H9 (cell line): ENCODE results near the gene KIFC3. TPM values are rescaled to one million over a fixed set of nuclear protein-coding genes. Genes with fewer than 3 reads are reported as not detected.

Experiments
- DNase-seq: peaks from one replicate; pipeline ENCODE4 v3.0.0-alpha.2; 2017
- H2AFZ ChIP-seq: one replicate; pipeline ENCODE4 v1.6.1; 2013; ENCODE audit warnings: mild to moderate bottlenecking, low read length, control low read depth, moderate library complexity
- H2AK5ac ChIP-seq: 2 replicates; pipeline ENCODE4 v1.6.1; 2013; ENCODE audit warnings: low read length, control low read depth, mixed read lengths; ENCODE audit not compliant: insufficient read length
- H2BK120ac ChIP-seq: one replicate; pipeline ENCODE4 v1.6.1; 2013; ENCODE audit warnings: low read depth, mild to moderate bottlenecking, low read length, control low read depth, inconsistent platforms; ENCODE audit not compliant: poor library complexity, severe bottlenecking
- H2BK12ac ChIP-seq: 2 replicates; pipeline ENCODE4 v1.6.1; 2013; ENCODE audit warnings: low read length, control low read depth, mixed read lengths, low read depth; ENCODE audit not compliant: insufficient read length
- H2BK15ac ChIP-seq: 2 replicates; pipeline ENCODE4 v1.6.1; 2013; ENCODE audit warnings: low read depth, low read length, control low read depth
- H2BK20ac ChIP-seq: one replicate; pipeline ENCODE4 v1.6.1; 2013; ENCODE audit warnings: low read depth, mild to moderate bottlenecking, low read length, control low read depth, inconsistent platforms; ENCODE audit not compliant: poor library complexity, severe bottlenecking
- H2BK5ac ChIP-seq: 2 replicates; pipeline ENCODE4 v1.6.1; 2013; ENCODE audit warnings: low read length, control low read depth, mixed read lengths; ENCODE audit not compliant: insufficient read length
- H3K14ac ChIP-seq: 2 replicates; pipeline ENCODE4 v1.6.1; 2013; ENCODE audit warnings: low read length, control low read depth; ENCODE audit not compliant: insufficient read depth
- H3K18ac ChIP-seq: 2 replicates; pipeline ENCODE4 v1.6.1; 2013; ENCODE audit warnings: low read depth, mild to moderate bottlenecking, mixed read lengths, low read length, control low read depth; ENCODE audit not compliant: insufficient read length
- H3K23ac ChIP-seq: 2 replicates; pipeline ENCODE4 v1.6.1; 2013; ENCODE audit warnings: low read length, control low read depth, mixed read lengths, low read depth; ENCODE audit not compliant: insufficient read length
- H3K23me2 ChIP-seq: 2 replicates; pipeline ENCODE4 v1.6.1; 2013; ENCODE audit warnings: low read depth, mild to moderate bottlenecking, mixed read lengths, low read length, control low read depth; ENCODE audit not compliant: insufficient read length, poor library complexity, severe bottlenecking
- H3K27ac ChIP-seq: 2 replicates; pipeline ENCODE4 v1.5.1; 2013; ENCODE audit warnings: low read length, control low read depth, mixed read lengths, low read depth; ENCODE audit not compliant: insufficient read length
- H3K27me3 ChIP-seq: 2 replicates; pipeline ENCODE4 v1.6.1; 2013; ENCODE audit warnings: low read length, control low read depth, inconsistent platforms; ENCODE audit not compliant: insufficient read depth
- H3K4ac ChIP-seq: 2 replicates; pipeline ENCODE4 v1.6.1; 2013; ENCODE audit warnings: low read depth, mild to moderate bottlenecking, control low read depth, inconsistent platforms, low read length, moderate library complexity
- H3K4me1 ChIP-seq: 2 replicates; pipeline ENCODE4 v1.6.1; 2013; ENCODE audit warnings: low read length, control low read depth, inconsistent platforms; ENCODE audit not compliant: insufficient read depth
- H3K4me2 ChIP-seq: 2 replicates; pipeline ENCODE4 v1.6.1; 2013; ENCODE audit warnings: low read length, control low read depth, mixed read lengths; ENCODE audit not compliant: insufficient read length, insufficient read depth
- H3K56ac ChIP-seq: 2 replicates; pipeline ENCODE4 v1.6.1; 2013; ENCODE audit warnings: low read depth, mild to moderate bottlenecking, mixed read lengths, low read length, control low read depth; ENCODE audit not compliant: insufficient read length
- H3K79me1 ChIP-seq: 2 replicates; pipeline ENCODE4 v1.6.1; 2013; ENCODE audit warnings: low read depth, mild to moderate bottlenecking, moderate library complexity, low read length, control low read depth, inconsistent platforms; ENCODE audit not compliant: insufficient read depth, poor library complexity, severe bottlenecking
- H3K79me2 ChIP-seq: 2 replicates; pipeline ENCODE4 v1.6.1; 2013; ENCODE audit warnings: low read length, control low read depth, inconsistent platforms; ENCODE audit not compliant: insufficient read depth
- H3K9ac ChIP-seq: 2 replicates; pipeline ENCODE4 v1.6.1; 2013; ENCODE audit warnings: low read length, control low read depth, mixed read lengths; ENCODE audit not compliant: insufficient read length; ENCODE audit errors: extremely low read depth
- H3K9me3 ChIP-seq: one replicate; pipeline ENCODE4 v1.6.1; 2013; ENCODE audit warnings: low read depth, low read length, inconsistent platforms; ENCODE audit not compliant: control insufficient read depth
- H3T11ph ChIP-seq: one replicate; pipeline ENCODE4 v1.6.1; 2013; ENCODE audit warnings: mild to moderate bottlenecking, low read length, control low read depth, inconsistent platforms
- H4K20me1 ChIP-seq: one replicate; pipeline ENCODE4 v1.6.1; 2013; ENCODE audit not compliant: control insufficient read depth, insufficient read length, insufficient read depth
- H4K5ac ChIP-seq: 2 replicates; pipeline ENCODE4 v1.6.1; 2013; ENCODE audit warnings: low read depth, mild to moderate bottlenecking, mixed read lengths, low read length, control low read depth; ENCODE audit not compliant: insufficient read length
- H4K8ac ChIP-seq: replicated peaks from 2 replicates; pipeline ENCODE4 v1.6.1; 2013; ENCODE audit warnings: low read length, control low read depth, mixed read lengths, low read depth; ENCODE audit not compliant: insufficient read length
- H4K91ac ChIP-seq: 2 replicates; pipeline ENCODE4 v1.6.1; 2013; ENCODE audit warnings: low read depth, mild to moderate bottlenecking, moderate library complexity, mixed read lengths, low read length, control low read depth; ENCODE audit not compliant: insufficient read length
- H3K27ac Mint-ChIP-seq, 3 experiments: 2 replicates in 2 of 3; 3 replicates in 1 of 3; pipeline ENCODE4 v1.8.0; 2020 to 2021; ENCODE audit warnings: mixed read lengths in 3 of 3, mild to moderate bottlenecking in 1 of 3, moderate library complexity in 1 of 3
- H3K27me3 Mint-ChIP-seq: 2 replicates; pipeline ENCODE4 v1.8.0; 2021; ENCODE audit warnings: low read depth, mild to moderate bottlenecking, moderate library complexity, mixed read lengths
- H3K36me3 Mint-ChIP-seq, 3 experiments: 2 replicates in 2 of 3; 3 replicates in 1 of 3; pipeline ENCODE4 v1.8.0; 2020 to 2021; ENCODE audit warnings: low read depth in 3 of 3, mixed read lengths in 3 of 3; ENCODE audit not compliant: insufficient read depth in 1 of 3
- H3K4me1 Mint-ChIP-seq, 2 experiments: 2 replicates each; pipeline ENCODE4 v1.8.0; 2020; ENCODE audit warnings: mixed read lengths in 2 of 2
- H3K4me3 Mint-ChIP-seq, 2 experiments: 2 replicates in 1 of 2; 3 replicates in 1 of 2; pipeline ENCODE4 v1.8.0; 2020 to 2021; ENCODE audit warnings: mild to moderate bottlenecking in 2 of 2, mixed read lengths in 2 of 2, moderate library complexity in 1 of 2
- H3K9me3 Mint-ChIP-seq, 2 experiments: 2 replicates in 1 of 2; 3 replicates in 1 of 2; pipeline ENCODE4 v1.8.0; 2020; ENCODE audit warnings: mild to moderate bottlenecking in 2 of 2, mixed read lengths in 2 of 2, moderate library complexity in 1 of 2
- WGBS: extraction: QIAGEN DNeasy Blood & Tissue Kit; methylation state at CpG from one replicate; pipeline ENCODE4 v1.1.7; 2013; ENCODE audit warnings: missing lambda C conversion rate, low lambda C conversion rate, mixed read lengths; ENCODE audit not compliant: insufficient read length; ENCODE audit errors: extremely low coverage; 5-methylcytosine and 5-hydroxymethylcytosine counted together
- total RNA-seq: library from RNA; stranded (reverse); gene quantifications from 2 replicates; pipeline ENCODE4 v1.2.1, GENCODE V29; 2021
- TF ChIP-seq, protein P1 (sequence below): fragments of 200-600 bp; sonication (generic); conservative IDR thresholded peaks from 3 replicates; pipeline ENCODE4 v1.8.0; 2021; ENCODE audit warnings: antibody characterized with exemption, mild to moderate bottlenecking

The KIFC3 gene
- total RNA-seq, 1 experiment from 2014 or later, result 5.0 TPM

DNA sequence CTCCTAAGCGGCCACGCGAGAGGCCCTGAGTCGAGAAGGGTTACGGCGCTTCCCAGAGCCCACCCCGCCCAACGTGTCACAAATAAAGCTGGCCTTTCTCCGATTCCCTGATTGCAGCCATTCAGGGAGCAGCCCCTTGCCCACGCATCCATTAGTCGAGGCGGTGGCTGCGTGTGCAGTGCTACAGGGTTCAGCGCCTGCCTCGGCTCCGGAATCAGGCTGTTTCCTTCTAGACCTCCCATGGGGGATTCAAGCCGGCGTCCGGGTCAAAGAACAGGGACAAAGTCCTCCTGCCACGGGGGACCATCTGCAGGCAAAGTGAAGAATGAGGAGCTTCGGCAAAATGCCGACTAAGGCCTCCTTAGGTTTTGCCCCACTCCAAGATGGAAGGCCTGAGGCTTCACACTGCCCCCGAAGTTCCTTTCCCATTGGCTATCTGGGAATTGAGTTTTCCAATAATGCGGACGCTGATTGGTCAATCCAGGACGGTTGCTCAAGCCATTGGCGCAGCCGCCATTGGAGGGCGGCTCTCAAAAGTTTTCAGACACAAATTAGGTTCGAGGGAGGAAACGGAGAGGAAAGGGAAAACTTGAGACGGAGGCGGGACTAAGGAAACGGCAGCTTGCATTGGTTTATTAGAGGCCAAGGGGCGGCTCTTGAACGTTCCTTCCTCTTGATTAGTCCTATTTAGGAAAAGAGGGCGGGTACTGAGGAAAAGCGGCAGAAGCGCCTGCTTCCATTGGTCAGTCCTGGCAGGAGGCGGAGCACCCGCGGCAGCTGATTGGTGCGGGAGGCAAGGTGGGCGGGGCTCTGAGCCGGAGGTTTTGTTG lies 67.2 kb downstream of the KIFC3 start:
- no peaks in the 10 kb centered on the region for H3K4me1 ChIP-seq
- TF ChIP-seq, protein P1, sequence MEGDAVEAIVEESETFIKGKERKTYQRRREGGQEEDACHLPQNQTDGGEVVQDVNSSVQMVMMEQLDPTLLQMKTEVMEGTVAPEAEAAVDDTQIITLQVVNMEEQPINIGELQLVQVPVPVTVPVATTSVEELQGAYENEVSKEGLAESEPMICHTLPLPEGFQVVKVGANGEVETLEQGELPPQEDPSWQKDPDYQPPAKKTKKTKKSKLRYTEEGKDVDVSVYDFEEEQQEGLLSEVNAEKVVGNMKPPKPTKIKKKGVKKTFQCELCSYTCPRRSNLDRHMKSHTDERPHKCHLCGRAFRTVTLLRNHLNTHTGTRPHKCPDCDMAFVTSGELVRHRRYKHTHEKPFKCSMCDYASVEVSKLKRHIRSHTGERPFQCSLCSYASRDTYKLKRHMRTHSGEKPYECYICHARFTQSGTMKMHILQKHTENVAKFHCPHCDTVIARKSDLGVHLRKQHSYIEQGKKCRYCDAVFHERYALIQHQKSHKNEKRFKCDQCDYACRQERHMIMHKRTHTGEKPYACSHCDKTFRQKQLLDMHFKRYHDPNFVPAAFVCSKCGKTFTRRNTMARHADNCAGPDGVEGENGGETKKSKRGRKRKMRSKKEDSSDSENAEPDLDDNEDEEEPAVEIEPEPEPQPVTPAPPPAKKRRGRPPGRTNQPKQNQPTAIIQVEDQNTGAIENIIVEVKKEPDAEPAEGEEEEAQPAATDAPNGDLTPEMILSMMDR, result no peak
- H4K5ac ChIP-seq, result no peak overlapping the region
- H4K91ac ChIP-seq, result no peak overlapping the region
- Mint-ChIP-seq H3K9me3 (no peaks in the 10 kb centered on the region), H3K27me3 (peaks cover 5% of the 10 kb centered on the region), H3K4me3 (peak overlapping the region; percentile 97 to 98), H3K27ac (peak overlapping the region; percentile 97 to 100 (median 100)), H3K4me1 (peaks cover 11 to 22% of the 10 kb centered on the region in 2 experiments), H3K36me3 (peaks cover 5 to 9% (median 7%) of the 10 kb centered on the region in 3 experiments; a peak in 3 of 7 replicates)
- no peaks in the 10 kb centered on the region for H3K79me1 ChIP-seq
- H3K4ac ChIP-seq, result no peak overlapping the region; the same call in 1 of the 2 replicates
- DNase-seq, result peak; percentile 100
- no peak overlapping the region for H3K56ac ChIP-seq
- no CpG with 5 or more reads among the region's 45 CpGs for WGBS
- H2BK5ac ChIP-seq, result no peak overlapping the region
- H3T11ph ChIP-seq, result no peak overlapping the region
- H4K20me1 ChIP-seq, result no peaks in the 10 kb centered on the region
- peak overlapping the region; percentile 88; the same call in 1 of the 2 replicates for H3K14ac ChIP-seq
- H2BK120ac ChIP-seq, result peak overlapping the region; percentile 89
- H3K9me3 ChIP-seq, result no peaks in the 10 kb centered on the region
- no peak overlapping the region for H2BK12ac ChIP-seq
- no peak overlapping the region for H2BK15ac ChIP-seq
- H3K27ac ChIP-seq, result no peak overlapping the region
- H3K4me2 ChIP-seq, result peak overlapping the region; percentile 88
- H3K18ac ChIP-seq, result peak overlapping the region; percentile 92
- H4K8ac ChIP-seq, result no peak overlapping the region
- H2AFZ ChIP-seq, result no peak overlapping the region
- H3K27me3 ChIP-seq, result no peaks in the 10 kb centered on the region
- peak overlapping the region; percentile 90 for H3K9ac ChIP-seq
- no peak overlapping the region for H2AK5ac ChIP-seq
- H3K23ac ChIP-seq, result no peak overlapping the region
- H2BK20ac ChIP-seq, result no peak overlapping the region
- H3K79me2 ChIP-seq, result no peaks in the 10 kb centered on the region
- peaks cover 11% of the 10 kb centered on the region for H3K23me2 ChIP-seq
